OCI-LY3 (cell line): ENCODE results near the gene PTPRD.

Source experiments
- H2AFZ ChIP-seq: fragments of 200-600, 300-600 bp; shearing (Covaris generic); 2 replicates; pipeline ENCODE4 v1.6.0; 2014; ENCODE audit warnings: antibody characterized with exemption, low read depth, low read length
- H3K27ac ChIP-seq: fragments of 200-600, 300-600 bp; sonication (generic); 2 replicates; pipeline ENCODE4 v1.5.1; 2014; ENCODE audit warnings: mild to moderate bottlenecking, low read length, moderate library complexity, mixed read lengths
- H3K27me3 ChIP-seq: fragments of 200-600, 300-600 bp; sonication (generic); 2 replicates; pipeline ENCODE4 v1.6.1; 2014; ENCODE audit warnings: low read depth, low read length, mixed read lengths
- H3K36me3 ChIP-seq: fragments of 200-600, 300-600 bp; sonication (generic); replicated peaks from 2 replicates; pipeline ENCODE3; 2014; ENCODE audit warnings: low read depth, low read length, mixed read lengths
- H3K4me1 ChIP-seq: fragments of 300-600, 200-600 bp; sonication (generic); 2 replicates; pipeline ENCODE4 v1.6.1; 2014; ENCODE audit warnings: low read length, mixed read lengths
- H3K4me2 ChIP-seq: fragments of 200-600, 300-600 bp; sonication (generic); 2 replicates; pipeline ENCODE4 v1.6.1; 2014; ENCODE audit warnings: low read length, mixed read lengths
- H3K4me3 ChIP-seq: fragments of 300-600, 200-600 bp; sonication (generic); 2 replicates; pipeline ENCODE4 v1.5.1; 2014; ENCODE audit warnings: antibody characterized with exemption, mild to moderate bottlenecking, low read length, moderate library complexity
- H3K79me2 ChIP-seq: fragments of 300-600, 200-600 bp; shearing (Covaris generic); 2 replicates; pipeline ENCODE4 v1.6.1; 2014; ENCODE audit warnings: mild to moderate bottlenecking, low read length, mixed read lengths
- H3K9ac ChIP-seq: fragments of 300-600, 200-600 bp; shearing (Covaris generic); 2 replicates; pipeline ENCODE4 v1.6.0; 2014; ENCODE audit warnings: mild to moderate bottlenecking, low read length, moderate library complexity
- H3K9me3 ChIP-seq: fragments of 200-600, 300-600 bp; shearing (Covaris generic); 2 replicates; pipeline ENCODE4 v1.6.1; 2014; ENCODE audit warnings: low read length, mixed read lengths; ENCODE audit not compliant: insufficient read depth
- H4K20me1 ChIP-seq: fragments of 200-600, 300-600 bp; sonication (generic); 2 replicates; pipeline ENCODE4 v1.6.1; 2016; ENCODE audit warnings: low read length, mixed read lengths; ENCODE audit not compliant: insufficient read depth
- EZH2phosphoT487 ChIP-seq: fragments of 200-600 bp; shearing (Covaris generic); IDR thresholded peaks from 2 replicates; pipeline ENCODE4 v1.6.1; 2018; ENCODE audit warnings: antibody characterized with exemption, mixed run types, low read depth
- TF ChIP-seq, protein P1 (sequence below): fragments of 200-600, 300-600 bp; sonication (generic); IDR thresholded peaks from 2 replicates; pipeline ENCODE4 v1.5.1; 2014; ENCODE audit warnings: antibody characterized with exemption, low read length, low read depth

Gene PTPRD

DNA sequence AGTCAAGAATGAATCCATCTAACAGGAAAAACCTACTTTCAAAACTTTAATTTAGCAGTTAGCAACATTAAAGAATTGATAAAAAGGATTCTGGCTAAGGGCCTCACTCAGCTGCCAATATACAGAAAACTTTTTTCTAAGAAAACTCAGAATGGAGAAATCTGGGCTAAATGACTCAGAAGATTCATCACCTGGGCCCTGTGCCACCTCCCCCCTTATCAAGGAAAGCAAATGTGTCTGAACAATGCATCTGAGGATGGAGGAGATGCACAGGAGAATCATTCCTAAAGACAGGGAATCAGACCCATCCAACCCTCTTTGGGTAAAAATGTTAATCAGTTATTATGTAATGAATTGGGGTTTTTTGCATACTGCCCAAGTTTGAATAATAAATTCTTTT is 2221.2 kb downstream of the PTPRD start:
- Histone ChIP-seq H2AFZ (no peak overlapping the region), H3K36me3 (no peaks in the 10 kb centered on the region), H3K27ac (no peak overlapping the region), H3K4me2 (no peak overlapping the region), H3K9ac (no peak overlapping the region), H3K9me3 (no peaks in the 10 kb centered on the region), H3K79me2 (no peaks in the 10 kb centered on the region), H3K4me3 (no peak overlapping the region), H3K4me1 (no peaks in the 10 kb centered on the region), H3K27me3 (no peaks in the 10 kb centered on the region), H4K20me1 (no peaks in the 10 kb centered on the region)
- no peak for TF ChIP-seq EZH2phosphoT487
- TF ChIP-seq, protein P1, sequence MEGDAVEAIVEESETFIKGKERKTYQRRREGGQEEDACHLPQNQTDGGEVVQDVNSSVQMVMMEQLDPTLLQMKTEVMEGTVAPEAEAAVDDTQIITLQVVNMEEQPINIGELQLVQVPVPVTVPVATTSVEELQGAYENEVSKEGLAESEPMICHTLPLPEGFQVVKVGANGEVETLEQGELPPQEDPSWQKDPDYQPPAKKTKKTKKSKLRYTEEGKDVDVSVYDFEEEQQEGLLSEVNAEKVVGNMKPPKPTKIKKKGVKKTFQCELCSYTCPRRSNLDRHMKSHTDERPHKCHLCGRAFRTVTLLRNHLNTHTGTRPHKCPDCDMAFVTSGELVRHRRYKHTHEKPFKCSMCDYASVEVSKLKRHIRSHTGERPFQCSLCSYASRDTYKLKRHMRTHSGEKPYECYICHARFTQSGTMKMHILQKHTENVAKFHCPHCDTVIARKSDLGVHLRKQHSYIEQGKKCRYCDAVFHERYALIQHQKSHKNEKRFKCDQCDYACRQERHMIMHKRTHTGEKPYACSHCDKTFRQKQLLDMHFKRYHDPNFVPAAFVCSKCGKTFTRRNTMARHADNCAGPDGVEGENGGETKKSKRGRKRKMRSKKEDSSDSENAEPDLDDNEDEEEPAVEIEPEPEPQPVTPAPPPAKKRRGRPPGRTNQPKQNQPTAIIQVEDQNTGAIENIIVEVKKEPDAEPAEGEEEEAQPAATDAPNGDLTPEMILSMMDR = no peak

DNA sequence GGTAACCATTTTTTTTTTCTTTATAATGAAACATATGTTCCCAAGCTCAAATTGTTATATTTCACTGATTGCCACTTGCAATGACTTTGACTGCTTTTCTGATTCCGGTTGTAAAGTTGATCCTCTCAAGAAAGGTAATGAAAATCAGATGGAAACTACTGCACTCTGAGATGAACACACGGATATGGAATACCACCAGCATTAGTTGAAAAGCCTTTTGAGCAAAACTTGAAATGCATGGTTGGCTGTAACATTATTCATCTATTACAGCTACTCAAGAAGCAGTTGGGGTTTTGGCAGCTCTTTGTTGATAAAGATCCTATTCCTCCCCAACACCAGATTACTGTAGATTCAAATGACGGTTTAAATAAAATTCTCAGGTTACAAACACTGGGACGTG is 2221.7 kb downstream of the PTPRD start:
- H2AFZ ChIP-seq = no peak overlapping the region
- H3K9me3 ChIP-seq = no peaks in the 10 kb centered on the region

DNA sequence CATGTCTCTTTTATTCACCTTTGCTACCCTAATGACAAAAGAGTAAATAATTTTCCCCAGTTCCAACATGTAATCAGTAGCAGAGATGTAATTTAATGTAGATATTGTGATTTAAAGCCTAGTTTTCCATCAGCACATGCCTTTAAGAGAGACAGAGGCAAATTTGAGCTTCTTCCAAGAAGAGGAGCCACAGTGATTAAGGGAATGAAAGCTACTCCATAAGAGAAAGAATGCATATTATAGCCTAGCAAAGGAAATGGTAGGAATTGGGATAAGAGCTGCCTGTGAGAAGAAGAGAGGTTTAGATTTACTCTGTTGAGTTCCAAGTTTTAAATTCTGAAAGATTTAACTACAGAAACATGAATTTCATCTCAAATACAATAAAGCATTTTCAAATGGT is 2222.2 kb downstream of the PTPRD start:
- H3K9ac ChIP-seq = no peak overlapping the region
- TF ChIP-seq EZH2phosphoT487 = no peak
- TF ChIP-seq, protein P1 = no peak

More for the DNA sequence above, 2221.7 kb downstream of the PTPRD start:
- no peaks in the 10 kb centered on the region for H3K4me1 ChIP-seq
- H3K79me2 ChIP-seq = no peaks in the 10 kb centered on the region
- H3K4me3 ChIP-seq = no peak overlapping the region
- no peaks in the 10 kb centered on the region for H3K36me3 ChIP-seq
- no peak overlapping the region for H3K9ac ChIP-seq
- no peak overlapping the region for H3K4me2 ChIP-seq
- H3K27me3 ChIP-seq = no peaks in the 10 kb centered on the region
- TF ChIP-seq, protein P1 = no peak
- TF ChIP-seq EZH2phosphoT487 = no peak
- H3K27ac ChIP-seq = no peak overlapping the region
- H4K20me1 ChIP-seq = no peaks in the 10 kb centered on the region

DNA sequence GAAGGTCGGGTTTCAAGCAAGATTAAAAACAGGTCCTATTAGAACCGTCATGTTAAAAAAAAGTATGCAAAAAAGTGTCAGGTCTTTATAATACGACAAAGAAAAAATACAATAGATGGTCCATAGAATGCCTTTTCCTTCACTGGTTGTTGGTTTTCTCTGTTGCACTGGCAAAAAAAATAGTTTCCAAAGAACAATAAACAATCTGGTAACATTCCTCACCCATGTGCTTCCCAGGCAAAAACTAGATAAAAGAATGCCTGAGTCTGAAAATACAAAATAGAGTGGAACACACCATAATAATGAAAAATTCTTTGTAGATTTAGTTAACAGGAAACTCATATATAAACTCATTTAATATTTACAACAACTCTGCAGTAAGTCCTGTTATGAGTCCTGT is 2223.3 kb downstream of the PTPRD start:
- no peak overlapping the region for H3K9ac ChIP-seq
- H3K79me2 ChIP-seq = no peaks in the 10 kb centered on the region
- no peaks in the 10 kb centered on the region for H3K4me1 ChIP-seq
- H3K4me2 ChIP-seq = no peak overlapping the region
- no peak overlapping the region for H3K27ac ChIP-seq
- no peaks in the 10 kb centered on the region for H4K20me1 ChIP-seq
- no peak overlapping the region for H3K4me3 ChIP-seq
- H3K9me3 ChIP-seq = no peaks in the 10 kb centered on the region
- H2AFZ ChIP-seq = no peak overlapping the region
- H3K27me3 ChIP-seq = no peaks in the 10 kb centered on the region
- no peaks in the 10 kb centered on the region for H3K36me3 ChIP-seq
- no peak for TF ChIP-seq EZH2phosphoT487
- TF ChIP-seq, protein P1 = no peak

More for the DNA sequence above, 2222.2 kb downstream of the PTPRD start:
- Histone ChIP-seq H4K20me1 (no peaks in the 10 kb centered on the region), H3K4me2 (no peak overlapping the region), H3K9me3 (no peaks in the 10 kb centered on the region), H3K4me3 (no peak overlapping the region), H3K27me3 (no peaks in the 10 kb centered on the region), H2AFZ (no peak overlapping the region), H3K4me1 (no peaks in the 10 kb centered on the region), H3K79me2 (no peaks in the 10 kb centered on the region), H3K27ac (no peak overlapping the region), H3K36me3 (no peaks in the 10 kb centered on the region)
